T-helper 2 cell (primary cell): Measurements from ENCODE around the gene ITPA.
A peak's percentile ranks its signal among the peaks of the same experiment; 100 is the strongest.

Source experiments
- DNase-seq, 5 experiments: peaks; one replicate each; pipeline versions ENCODE4 v3.0.0 to v3.0.0-alpha.2; 2012 to 2022

ITPA gene

DNA sequence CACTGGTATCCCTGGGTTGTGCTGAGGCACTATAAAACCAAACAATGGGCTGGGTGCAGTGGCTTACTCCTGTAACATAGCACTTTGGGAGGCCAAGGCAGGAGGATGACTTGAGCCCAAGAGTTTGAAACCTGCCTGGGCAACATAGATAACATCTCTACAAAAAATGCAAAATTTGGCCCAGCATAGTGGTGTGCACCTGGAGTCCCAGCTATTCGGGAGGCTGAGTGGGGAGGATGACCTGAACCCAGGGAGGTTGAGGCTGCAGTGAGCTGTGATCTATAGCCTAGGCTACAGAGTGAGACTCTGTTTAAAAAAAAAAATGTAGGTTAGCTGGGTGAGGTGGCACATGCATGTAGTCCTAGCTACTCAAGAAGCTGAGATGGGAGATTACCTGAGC, 37.4 kb downstream of the ITPA start:
- no peak for DNase-seq

DNA sequence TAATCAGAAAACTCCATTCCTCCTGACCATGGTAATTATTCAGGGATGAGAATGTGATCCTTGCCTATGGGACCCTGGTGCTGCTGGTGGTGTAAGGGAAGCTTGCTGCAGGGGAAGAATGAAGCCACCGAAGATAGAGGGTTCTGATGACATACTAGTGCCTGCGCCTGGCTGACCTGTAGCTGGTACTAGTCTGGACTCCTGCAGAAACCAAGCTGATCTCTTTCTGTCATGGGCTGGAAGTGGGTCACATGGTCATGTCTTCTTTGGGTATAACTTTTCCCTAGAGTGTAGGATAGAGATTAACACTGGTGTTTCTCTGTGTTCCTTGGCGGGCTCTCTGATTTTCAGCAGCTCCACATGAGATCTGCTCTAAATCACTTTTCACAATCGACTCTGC, 38.3 kb downstream of the ITPA start:
- no peak for DNase-seq

DNA sequence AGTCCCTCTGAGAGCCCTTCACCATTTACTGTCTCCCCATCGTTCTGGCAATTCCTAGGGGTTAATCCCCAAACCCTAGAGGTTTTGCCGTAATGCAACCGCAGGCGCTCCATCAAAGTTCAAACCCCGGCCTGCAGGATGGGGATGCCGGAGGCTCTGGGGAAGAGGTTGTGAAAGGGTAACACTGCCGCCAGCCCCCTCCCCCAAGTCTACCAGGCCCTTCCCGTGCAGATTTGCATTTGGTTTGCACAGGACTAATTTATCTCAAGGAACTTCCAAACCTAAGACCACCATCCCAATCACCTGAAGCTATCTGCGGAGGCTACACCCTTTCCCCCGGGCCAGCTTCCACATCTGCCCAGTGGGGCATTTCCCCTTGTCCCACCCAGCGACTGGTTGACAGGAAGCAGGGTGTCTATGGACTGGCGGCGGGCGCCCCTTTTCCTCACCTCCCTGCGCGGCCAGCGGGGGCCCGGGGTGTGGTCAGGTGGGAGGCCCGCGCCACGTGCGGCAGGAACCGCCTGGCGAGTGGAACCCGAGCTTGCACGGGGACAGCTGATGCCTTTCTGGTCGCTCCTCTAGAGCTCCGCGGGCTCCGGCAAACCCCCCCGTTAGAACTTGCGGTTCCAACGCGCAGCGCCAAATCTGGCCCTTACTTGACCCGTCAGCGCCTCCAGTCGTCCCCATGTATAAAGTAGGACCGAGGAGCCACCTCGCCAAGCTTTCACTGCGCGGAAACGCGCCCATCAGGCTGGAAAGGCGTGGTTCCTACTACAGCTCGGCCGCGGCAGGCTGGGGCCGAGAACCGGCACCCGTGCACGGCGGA, 39.1 kb downstream of the ITPA start:
- DNase-seq, result peak in 1 of 5 experiments; percentile 15

DNA sequence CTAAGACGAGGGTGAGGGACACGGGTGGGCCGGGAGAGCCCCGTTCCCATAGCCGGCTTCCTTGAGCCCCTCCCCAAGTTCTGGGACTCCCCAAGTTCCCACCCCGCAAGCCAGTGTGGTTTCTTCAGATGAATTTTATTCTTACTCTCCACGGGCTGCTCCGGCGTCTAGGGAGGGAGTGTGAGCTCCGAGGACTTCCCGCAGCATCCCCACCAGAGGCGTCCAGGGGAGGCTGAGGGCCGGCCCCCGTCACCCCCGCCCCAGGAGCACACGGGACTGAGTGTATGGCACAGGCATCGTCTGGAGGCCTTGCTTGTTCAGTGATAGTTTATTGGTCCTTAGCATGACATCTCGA, 39.7 kb downstream of the ITPA start:
- DNase-seq, result no peak

DNA sequence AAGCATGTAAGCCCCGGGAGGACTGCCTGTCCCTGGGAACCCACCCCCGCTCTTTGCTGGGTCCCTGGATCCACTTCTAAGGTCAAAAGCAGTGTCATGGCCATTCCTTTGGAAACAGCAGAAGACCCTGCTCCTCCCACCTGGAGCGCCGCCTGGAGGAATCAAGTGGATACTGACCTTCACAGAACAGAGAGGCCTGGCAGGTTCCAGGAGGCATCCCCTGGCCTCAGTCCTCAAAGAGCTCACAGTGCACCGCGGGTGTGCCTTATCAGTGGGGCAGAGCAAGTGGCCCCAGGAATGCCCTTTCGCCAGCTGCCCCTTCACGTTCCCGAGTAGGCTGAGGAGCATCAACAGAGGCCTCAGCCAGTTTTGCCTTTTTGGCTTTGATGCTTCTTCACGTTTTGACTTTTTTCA, 40.8 kb downstream of the ITPA start:
- no peak for DNase-seq

DNA sequence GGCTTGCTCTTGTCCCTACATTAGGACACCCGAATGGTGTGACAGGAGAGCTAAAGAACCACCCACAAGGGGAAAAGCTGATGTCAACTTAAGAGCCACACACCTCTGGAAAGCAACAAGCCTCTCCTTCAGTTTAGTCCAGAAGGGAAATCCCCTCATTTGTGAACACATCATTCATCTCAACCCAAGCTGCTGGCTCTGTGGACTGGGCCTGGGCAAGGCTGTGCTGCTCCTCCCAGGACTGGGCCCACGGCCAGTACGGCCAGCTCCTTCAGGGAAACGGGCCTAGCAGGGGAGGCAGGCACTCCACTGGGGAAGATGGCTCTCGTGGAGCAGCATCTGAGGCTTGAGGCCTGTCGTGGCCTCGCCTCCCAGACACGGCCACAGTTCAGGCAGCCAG, 42.5 kb downstream of the ITPA start:
- no peak for DNase-seq

DNA sequence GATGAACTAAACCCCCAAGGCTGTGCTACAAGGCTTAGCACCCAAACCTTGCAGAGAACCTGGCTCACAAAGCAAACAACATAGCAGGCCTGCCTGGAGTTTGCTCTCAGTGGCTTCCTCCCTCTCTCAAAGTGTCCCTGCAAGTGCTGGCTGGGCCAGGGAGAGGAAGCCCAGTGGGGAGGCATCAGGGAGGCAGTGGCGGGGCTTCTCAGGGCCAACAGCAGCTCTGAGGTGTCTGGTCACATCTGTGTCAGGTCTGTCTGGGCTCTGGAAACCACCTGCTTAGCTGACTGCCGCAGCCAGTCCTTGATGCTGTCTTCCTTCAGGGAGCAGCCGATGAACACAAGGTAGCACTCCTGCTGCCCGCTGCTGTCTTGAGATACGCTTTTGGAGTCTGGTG, 46.4 kb downstream of the ITPA start:
- no peak for DNase-seq

DNA sequence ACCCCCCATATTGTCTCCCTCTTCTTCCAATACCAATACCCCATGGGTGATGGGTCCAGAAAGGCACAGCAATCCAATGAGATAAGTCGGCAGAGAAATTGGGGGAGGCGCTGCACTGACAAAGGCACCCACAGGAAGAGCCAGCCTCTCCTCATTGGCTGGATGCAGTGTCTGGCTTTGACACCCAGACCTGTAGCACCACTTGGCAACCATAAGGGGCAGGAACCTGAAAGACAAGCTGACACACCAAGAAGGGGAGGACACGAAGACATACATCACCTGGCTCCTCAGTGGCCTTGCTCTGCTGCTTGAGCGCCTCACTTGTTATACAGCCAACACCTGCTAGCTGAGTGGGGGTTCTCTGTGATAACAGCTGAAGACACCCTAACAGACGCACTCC, 49.1 kb downstream of the ITPA start:
- DNase-seq, result no peak

DNA sequence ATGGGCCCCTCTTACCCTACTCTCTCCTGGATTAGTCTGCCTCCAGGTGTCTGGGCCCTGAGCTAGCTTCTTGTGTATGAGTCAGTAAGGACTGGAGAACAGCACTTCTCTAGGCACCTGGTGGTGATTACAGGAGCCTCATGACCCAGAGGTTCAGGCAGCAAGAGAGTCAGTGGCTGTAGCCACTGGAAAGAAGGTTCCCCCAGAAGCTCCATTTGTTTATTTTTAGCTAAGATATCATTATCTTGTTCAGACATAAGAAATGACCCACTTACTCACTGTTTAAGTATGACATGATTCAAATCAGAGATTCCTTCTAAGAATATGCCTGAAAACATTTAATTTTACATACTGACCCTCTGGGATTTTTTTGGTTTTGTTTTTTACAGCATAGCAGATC, 53.3 kb downstream of the ITPA start:
- DNase-seq, result no peak

DNA sequence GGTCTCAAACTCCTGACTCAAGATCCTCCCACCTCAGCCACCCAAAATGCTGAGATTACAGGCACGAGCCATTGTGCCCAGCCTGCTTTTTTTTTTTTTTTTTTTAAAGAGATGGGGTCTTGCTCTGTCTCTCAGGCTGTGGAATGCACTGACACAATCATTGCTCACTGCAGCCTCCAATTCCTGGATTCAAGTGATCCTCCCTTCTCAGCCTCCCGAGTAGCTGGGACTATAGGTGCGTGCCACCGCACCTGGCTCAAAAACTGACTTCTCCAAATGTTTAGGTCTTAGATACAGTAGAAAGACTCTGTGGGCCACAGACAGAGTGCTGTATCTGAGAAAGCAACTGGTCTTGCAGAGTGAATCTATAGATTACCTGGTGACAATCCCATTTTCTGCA, 60.8 kb downstream of the ITPA start:
- DNase-seq, result no peak

DNA sequence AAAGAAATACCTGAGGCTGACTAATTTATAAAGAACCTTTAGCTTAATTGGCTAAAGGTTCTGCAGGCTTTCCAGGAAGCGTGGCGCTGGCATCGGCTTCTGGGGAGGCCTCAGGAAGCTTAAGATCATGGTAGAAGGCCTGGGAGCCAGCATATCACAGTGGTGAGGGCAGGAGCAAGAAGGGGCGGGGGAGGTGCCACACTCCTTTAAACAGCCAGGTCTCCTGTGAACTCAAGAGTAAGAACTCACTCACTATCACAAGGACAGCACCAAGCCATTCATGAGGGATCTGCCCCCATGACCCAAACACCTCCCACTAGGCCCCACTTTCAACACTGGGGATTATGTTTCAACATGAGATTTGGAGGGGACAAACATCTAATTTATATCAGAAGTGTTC, 64.1 kb downstream of the ITPA start:
- DNase-seq, result no peak
